HepG2 (cell line): ENCODE results near the gene ZNF839. TPM values are rescaled to one million over a fixed set of nuclear protein-coding genes. Genes with fewer than 3 reads are reported as not detected.

Experiments
- ATAC-seq: fragments of 200-7000 bp; cut with Tn5 transposase; 3 replicates; pipeline ENCODE4 v1.9.1; 2020; ENCODE audit warnings: mild to moderate bottlenecking, moderate library complexity
- BruUV-seq: library from RNA; stranded (reverse); fragments of 400-500 nt; replicated peaks from 2 replicates; lab custom pipeline; 2021; lab: Mats Ljungman, UMichigan
- CTCF ChIA-PET: fragments of 300-600 bp; formaldehyde crosslinking; extraction: SDS; loops from one replicate; lab custom pipeline; 2021; ENCODE audit warnings: low total read pairs, inconsistent platforms, low intra/inter-chr PET ratio; lab: Yijun Ruan, JAX
- POLR2A ChIA-PET: fragments of 350-600 bp; sonication (Branson Sonifier 250); formaldehyde crosslinking; loops from one replicate; lab custom pipeline; 2020; ENCODE audit warnings: antibody characterized with exemption, inconsistent platforms; lab: Yijun Ruan, JAX
- DNase-seq: peaks from one replicate; pipeline ENCODE4 v3.0.0-alpha.2; 2015; ENCODE audit warnings: low spot score
- FAIRE-seq: peaks from 3 replicates; lab custom pipeline; 2011; peaks lifted over from hg19 to GRCh38; lab: Jason Lieb, UNC
- H2AFZ ChIP-seq: one replicate; pipeline ENCODE4 v1.6.1; 2011; ENCODE audit warnings: low read length, inconsistent platforms
- H3K27ac ChIP-seq: fragments of 300-600 bp; 3 replicates; pipeline ENCODE4 v1.8.0; 2011; ENCODE audit warnings: mixed run types, mild to moderate bottlenecking, mixed read lengths, low read length, inconsistent platforms; ENCODE audit not compliant: insufficient read depth; ENCODE audit errors: extremely low read length
- H3K27me3 ChIP-seq, 2 experiments: fragments of 200-600 bp in 1 of 2; 2 replicates in 1 of 2; 3 replicates in 1 of 2; pipeline versions ENCODE4 v1.6.0 to v1.8.0; 2011; ENCODE audit warnings: low read length in 2 of 2, mild to moderate bottlenecking in 2 of 2, moderate library complexity in 2 of 2, inconsistent platforms in 1 of 2; ENCODE audit not compliant: insufficient read depth in 2 of 2, control insufficient read depth in 1 of 2
- H3K36me3 ChIP-seq, 2 experiments: fragments of 200-600 bp in 1 of 2; replicated peaks in 1 of 2; 2 replicates in 1 of 2; 3 replicates in 1 of 2; pipeline versions ENCODE4 v1.5.1 to v1.8.0; 2011; ENCODE audit warnings: low read length in 2 of 2, inconsistent platforms in 1 of 2; ENCODE audit not compliant: insufficient read depth in 2 of 2, control insufficient read depth in 1 of 2
- H3K4me1 ChIP-seq: 2 replicates; pipeline ENCODE4 v1.5.1; 2012; ENCODE audit warnings: low read length, inconsistent platforms; ENCODE audit not compliant: insufficient read depth
- H3K4me2 ChIP-seq: 2 replicates; pipeline ENCODE4 v1.6.0; 2011; ENCODE audit warnings: low read depth, low read length, inconsistent platforms
- H3K4me3 ChIP-seq, 3 experiments: fragments of 200-600 bp in 1 of 3; sonication (generic), shearing (Covaris generic) in 1 of 3; replicated peaks in 1 of 3; 2 replicates each; pipeline ENCODE4 v1.5.1; 2011 to 2016; ENCODE audit warnings: low read length in 3 of 3, inconsistent platforms in 2 of 3, low read depth in 2 of 3, mild to moderate bottlenecking in 2 of 3, control low read depth in 1 of 3, mixed read lengths in 1 of 3; ENCODE audit not compliant: insufficient read depth in 1 of 3
- H3K79me2 ChIP-seq: one replicate; pipeline ENCODE4 v1.6.1; 2011; ENCODE audit warnings: low read length, inconsistent platforms; ENCODE audit not compliant: insufficient read depth
- H3K9ac ChIP-seq: 2 replicates; pipeline ENCODE4 v1.6.0; 2011; ENCODE audit warnings: mild to moderate bottlenecking, low read depth, low read length, inconsistent platforms; ENCODE audit not compliant: insufficient read depth
- H3K9me3 ChIP-seq: 2 replicates; pipeline ENCODE4 v1.5.1; 2012; ENCODE audit warnings: mild to moderate bottlenecking, low read length
- H4K20me1 ChIP-seq: 2 replicates; pipeline ENCODE4 v1.6.0; 2011; ENCODE audit warnings: inconsistent platforms, mild to moderate bottlenecking, low read length, moderate library complexity; ENCODE audit not compliant: insufficient read depth
- HMG20B ChIP-seq: conservative IDR thresholded peaks from 2 replicates; pipeline ENCODE4 v1.6.1; 2016; ENCODE audit warnings: missing genetic modification reagents, missing compliant biosample characterization
- HOXA7 ChIP-seq: sonication (generic); formaldehyde crosslinking; IDR thresholded peaks from 2 replicates; pipeline ENCODE4 v1.8.1; 2022; ENCODE audit warnings: mild to moderate bottlenecking, missing genetic modification reagents, moderate library complexity
- KLF12 ChIP-seq: sonication (generic); formaldehyde crosslinking; IDR thresholded peaks from 2 replicates; pipeline ENCODE4 v1.4.0; 2020; ENCODE audit warnings: missing genetic modification reagents, borderline replicate concordance
- KLF16 ChIP-seq, 2 experiments: sonication (generic) in 1 of 2; formaldehyde crosslinking in 1 of 2; IDR thresholded peaks; 2 replicates each; pipeline versions ENCODE4 v1.6.1 to v1.8.0; 2016 to 2023; ENCODE audit warnings: missing genetic modification reagents in 2 of 2, missing compliant biosample characterization in 1 of 2
- MIER2 ChIP-seq: IDR thresholded peaks from 2 replicates; pipeline ENCODE4 v1.6.1; 2016; ENCODE audit warnings: missing biosample characterization, missing genetic modification reagents
- NFYC ChIP-seq: IDR thresholded peaks from 2 replicates; pipeline ENCODE4 v1.6.1; 2016; ENCODE audit warnings: missing genetic modification reagents, missing compliant biosample characterization
- SYNCRIP ChIP-seq: fragments of 200-400 bp; formaldehyde crosslinking; IDR thresholded peaks from 2 replicates; pipeline ENCODE4 v1.6.1; 2018; ENCODE audit warnings: mild to moderate bottlenecking, low read depth, low read length; ENCODE audit not compliant: insufficient read depth
- ZFP36 ChIP-seq: fragments of 150-350 bp; IDR thresholded peaks from 2 replicates; pipeline ENCODE4 v1.6.1; 2018; ENCODE audit warnings: borderline replicate concordance, low read length, low read depth; ENCODE audit not compliant: partially characterized antibody
- ZFP41 ChIP-seq: sonication (generic); formaldehyde crosslinking; IDR thresholded peaks from 2 replicates; pipeline ENCODE4 v1.4.0; 2020; ENCODE audit warnings: mild to moderate bottlenecking, missing genetic modification reagents, borderline replicate concordance
- ZNF337 ChIP-seq: sonication (generic); formaldehyde crosslinking; IDR thresholded peaks from 2 replicates; pipeline ENCODE4 v1.5.1; 2020; ENCODE audit warnings: missing genetic modification reagents, low read depth, mild to moderate bottlenecking, borderline replicate concordance
- ZNF672 ChIP-seq: sonication (generic); formaldehyde crosslinking; IDR thresholded peaks from 2 replicates; pipeline ENCODE4 v1.8.1; 2022; ENCODE audit warnings: missing genetic modification reagents
- WGBS: methylation state at CpG from one replicate; pipeline ENCODE4 v1.1.6; 2017; ENCODE audit warnings: low lambda C conversion rate; 5-methylcytosine and 5-hydroxymethylcytosine counted together
- in situ Hi-C: cut with HindIII; loops from 2 replicates; pipeline ENCODE4 v1.10.0; 2017; ENCODE audit warnings: low pct_unique_long_range_greater_than_20kb; ENCODE audit not compliant: extremely low pct_ligation_motif_present
- intact Hi-C: fragments of 100-400 bp; cut with micrococcal nuclease; formaldehyde crosslinking; loops from one replicate; pipeline ENCODE4 v1.10.0; 2022; ENCODE audit not compliant: unreplicated experiment
- polyA plus RNA-seq, 8 experiments: library from polyadenylated mRNA; depleted of rRNA in 3 of 8; stranded (reverse) in 7 of 8; unstranded in 1 of 8; fragments of >200 nt; fragmentation: Illumina TruSeq in 4 of 8; extraction: Trizol in 4 of 8; gene quantifications; 2 replicates each; pipeline versions ENCODE4 v1.2.1 to v1.2.3, GENCODE V29; 2011 to 2016; ENCODE audit warnings: low read depth in 4 of 8, missing spikeins in 1 of 8, mixed read lengths in 1 of 8; ENCODE audit not compliant: insufficient read depth in 1 of 8
- total RNA-seq, 5 experiments: library from RNA; depleted of rRNA; stranded (reverse); fragments of >200 nt; fragmentation: Illumina TruSeq; extraction: Trizol; gene quantifications; 2 replicates each; pipeline ENCODE4 v1.2.3, GENCODE V29; 2016; ENCODE audit warnings: low read depth in 1 of 5
- TF ChIP-seq, protein P1 (sequence below): sonication (generic); formaldehyde crosslinking; conservative IDR thresholded peaks from 2 replicates; pipeline ENCODE4 v1.8.1; 2023; ENCODE audit warnings: missing genetic modification reagents
- TF ChIP-seq, protein P2 (sequence below): sonication (generic); formaldehyde crosslinking; IDR thresholded peaks from 2 replicates; pipeline ENCODE4 v1.5.0; 2020; ENCODE audit warnings: mild to moderate bottlenecking, missing genetic modification reagents
- TF ChIP-seq, protein P3 (sequence below): sonication (generic); formaldehyde crosslinking; IDR thresholded peaks from 2 replicates; pipeline ENCODE4 v1.4.0; 2020; ENCODE audit warnings: missing genetic modification reagents, borderline replicate concordance
- TF ChIP-seq, protein P4 (sequence below): sonication (generic); formaldehyde crosslinking; IDR thresholded peaks from 2 replicates; pipeline ENCODE4 v1.4.0; 2020; ENCODE audit warnings: missing genetic modification reagents, mild to moderate bottlenecking, borderline replicate concordance
- TF ChIP-seq, protein P5 (sequence below): IDR thresholded peaks from 2 replicates; pipeline ENCODE4 v1.6.1; 2016
- TF ChIP-seq, protein P6 (sequence below): sonication (generic); formaldehyde crosslinking; IDR thresholded peaks from 2 replicates; pipeline ENCODE4 v1.5.0; 2020; ENCODE audit warnings: missing genetic modification reagents

Gene ZNF839
- total and polyA plus RNA-seq, 2 of the 13 experiments (the other 11 are each of a cell fraction or from before 2014, with no cell fraction given) = 11.1 to 12.8 TPM

DNA sequence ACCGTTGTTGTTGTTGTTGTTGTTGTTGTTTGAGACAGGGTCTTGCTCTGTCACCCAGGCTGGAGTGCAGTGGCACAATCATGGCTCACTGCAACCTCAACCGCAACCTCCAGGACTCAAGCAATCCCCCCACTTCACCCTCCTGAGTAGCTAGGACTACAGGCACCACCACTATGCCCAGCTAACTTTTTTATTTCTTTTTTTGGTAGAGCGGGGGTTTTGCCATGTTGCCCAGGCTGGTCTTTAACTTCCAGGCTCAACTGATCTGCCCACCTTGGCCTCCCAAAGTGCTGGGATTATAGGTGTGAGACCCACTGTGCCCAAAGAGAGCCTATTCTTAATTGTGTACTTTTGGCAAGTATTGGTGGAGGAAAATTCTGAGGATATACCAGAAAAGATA is 40.3 kb upstream of the ZNF839 start:
- H3K27ac ChIP-seq = no peak overlapping the region
- TF ChIP-seq HOXA7 (CRISPR knock-in tag) (no peak), ZFP36 (no peak), KLF12 (CRISPR knock-in tag) (no peak), KLF16 (CRISPR knock-in tag; IDR thresholded peaks at IDR 0.05) (no peak), NFYC (no peak), MIER2 (CRISPR knock-in tag) (no peak), ZFP41 (CRISPR knock-in tag) (no peak), ZNF337 (CRISPR knock-in tag) (no peak), SYNCRIP (no peak), HMG20B (CRISPR knock-in tag) (no peak), ZNF672 (CRISPR knock-in tag) (no peak)
- TF ChIP-seq, protein P1, sequence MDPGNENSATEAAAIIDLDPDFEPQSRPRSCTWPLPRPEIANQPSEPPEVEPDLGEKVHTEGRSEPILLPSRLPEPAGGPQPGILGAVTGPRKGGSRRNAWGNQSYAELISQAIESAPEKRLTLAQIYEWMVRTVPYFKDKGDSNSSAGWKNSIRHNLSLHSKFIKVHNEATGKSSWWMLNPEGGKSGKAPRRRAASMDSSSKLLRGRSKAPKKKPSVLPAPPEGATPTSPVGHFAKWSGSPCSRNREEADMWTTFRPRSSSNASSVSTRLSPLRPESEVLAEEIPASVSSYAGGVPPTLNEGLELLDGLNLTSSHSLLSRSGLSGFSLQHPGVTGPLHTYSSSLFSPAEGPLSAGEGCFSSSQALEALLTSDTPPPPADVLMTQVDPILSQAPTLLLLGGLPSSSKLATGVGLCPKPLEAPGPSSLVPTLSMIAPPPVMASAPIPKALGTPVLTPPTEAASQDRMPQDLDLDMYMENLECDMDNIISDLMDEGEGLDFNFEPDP (CRISPR knock-in tag) = no peak
- TF ChIP-seq, protein P2, sequence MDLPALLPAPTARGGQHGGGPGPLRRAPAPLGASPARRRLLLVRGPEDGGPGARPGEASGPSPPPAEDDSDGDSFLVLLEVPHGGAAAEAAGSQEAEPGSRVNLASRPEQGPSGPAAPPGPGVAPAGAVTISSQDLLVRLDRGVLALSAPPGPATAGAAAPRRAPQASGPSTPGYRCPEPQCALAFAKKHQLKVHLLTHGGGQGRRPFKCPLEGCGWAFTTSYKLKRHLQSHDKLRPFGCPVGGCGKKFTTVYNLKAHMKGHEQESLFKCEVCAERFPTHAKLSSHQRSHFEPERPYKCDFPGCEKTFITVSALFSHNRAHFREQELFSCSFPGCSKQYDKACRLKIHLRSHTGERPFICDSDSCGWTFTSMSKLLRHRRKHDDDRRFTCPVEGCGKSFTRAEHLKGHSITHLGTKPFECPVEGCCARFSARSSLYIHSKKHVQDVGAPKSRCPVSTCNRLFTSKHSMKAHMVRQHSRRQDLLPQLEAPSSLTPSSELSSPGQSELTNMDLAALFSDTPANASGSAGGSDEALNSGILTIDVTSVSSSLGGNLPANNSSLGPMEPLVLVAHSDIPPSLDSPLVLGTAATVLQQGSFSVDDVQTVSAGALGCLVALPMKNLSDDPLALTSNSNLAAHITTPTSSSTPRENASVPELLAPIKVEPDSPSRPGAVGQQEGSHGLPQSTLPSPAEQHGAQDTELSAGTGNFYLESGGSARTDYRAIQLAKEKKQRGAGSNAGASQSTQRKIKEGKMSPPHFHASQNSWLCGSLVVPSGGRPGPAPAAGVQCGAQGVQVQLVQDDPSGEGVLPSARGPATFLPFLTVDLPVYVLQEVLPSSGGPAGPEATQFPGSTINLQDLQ (CRISPR knock-in tag) = no peak
- TF ChIP-seq, protein P3, sequence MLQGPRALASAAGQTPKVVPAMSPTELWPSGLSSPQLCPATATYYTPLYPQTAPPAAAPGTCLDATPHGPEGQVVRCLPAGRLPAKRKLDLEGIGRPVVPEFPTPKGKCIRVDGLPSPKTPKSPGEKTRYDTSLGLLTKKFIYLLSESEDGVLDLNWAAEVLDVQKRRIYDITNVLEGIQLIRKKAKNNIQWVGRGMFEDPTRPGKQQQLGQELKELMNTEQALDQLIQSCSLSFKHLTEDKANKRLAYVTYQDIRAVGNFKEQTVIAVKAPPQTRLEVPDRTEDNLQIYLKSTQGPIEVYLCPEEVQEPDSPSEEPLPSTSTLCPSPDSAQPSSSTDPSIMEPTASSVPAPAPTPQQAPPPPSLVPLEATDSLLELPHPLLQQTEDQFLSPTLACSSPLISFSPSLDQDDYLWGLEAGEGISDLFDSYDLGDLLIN (CRISPR knock-in tag) = no peak
- TF ChIP-seq, protein P4, sequence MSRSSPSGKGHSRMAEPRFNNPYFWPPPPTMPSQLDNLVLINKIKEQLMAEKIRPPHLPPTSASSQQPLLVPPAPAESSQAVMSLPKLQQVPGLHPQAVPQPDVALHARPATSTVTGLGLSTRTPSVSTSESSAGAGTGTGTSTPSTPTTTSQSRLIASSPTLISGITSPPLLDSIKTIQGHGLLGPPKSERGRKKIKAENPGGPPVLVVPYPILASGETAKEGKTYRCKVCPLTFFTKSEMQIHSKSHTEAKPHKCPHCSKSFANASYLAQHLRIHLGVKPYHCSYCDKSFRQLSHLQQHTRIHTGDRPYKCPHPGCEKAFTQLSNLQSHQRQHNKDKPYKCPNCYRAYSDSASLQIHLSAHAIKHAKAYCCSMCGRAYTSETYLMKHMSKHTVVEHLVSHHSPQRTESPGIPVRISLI (CRISPR knock-in tag) = no peak
- TF ChIP-seq, protein P5, sequence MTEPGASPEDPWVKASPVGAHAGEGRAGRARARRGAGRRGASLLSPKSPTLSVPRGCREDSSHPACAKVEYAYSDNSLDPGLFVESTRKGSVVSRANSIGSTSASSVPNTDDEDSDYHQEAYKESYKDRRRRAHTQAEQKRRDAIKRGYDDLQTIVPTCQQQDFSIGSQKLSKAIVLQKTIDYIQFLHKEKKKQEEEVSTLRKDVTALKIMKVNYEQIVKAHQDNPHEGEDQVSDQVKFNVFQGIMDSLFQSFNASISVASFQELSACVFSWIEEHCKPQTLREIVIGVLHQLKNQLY = no peak
- TF ChIP-seq, protein P6, sequence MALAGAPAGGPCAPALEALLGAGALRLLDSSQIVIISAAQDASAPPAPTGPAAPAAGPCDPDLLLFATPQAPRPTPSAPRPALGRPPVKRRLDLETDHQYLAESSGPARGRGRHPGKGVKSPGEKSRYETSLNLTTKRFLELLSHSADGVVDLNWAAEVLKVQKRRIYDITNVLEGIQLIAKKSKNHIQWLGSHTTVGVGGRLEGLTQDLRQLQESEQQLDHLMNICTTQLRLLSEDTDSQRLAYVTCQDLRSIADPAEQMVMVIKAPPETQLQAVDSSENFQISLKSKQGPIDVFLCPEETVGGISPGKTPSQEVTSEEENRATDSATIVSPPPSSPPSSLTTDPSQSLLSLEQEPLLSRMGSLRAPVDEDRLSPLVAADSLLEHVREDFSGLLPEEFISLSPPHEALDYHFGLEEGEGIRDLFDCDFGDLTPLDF (CRISPR knock-in tag) = no peak
- ChIA-PET POLR2A (no interaction called here), CTCF (no interaction called here)
- H3K4me2 ChIP-seq = no peak overlapping the region
- ATAC-seq (no peak), FAIRE-seq (no peak), DNase-seq (no peak)
- intact Hi-C loops = no loop called here
- no TSS peak for BruUV-seq
- H3K9ac ChIP-seq = no peak overlapping the region
- 70% methylated on average over 3 of the region's 3 CpGs for WGBS
- H3K36me3 ChIP-seq = no peaks in the 10 kb centered on the region; a peak in 1 of 5 replicates
- H4K20me1 ChIP-seq = no peaks in the 10 kb centered on the region
- peaks cover 14% of the 10 kb centered on the region for H3K4me1 ChIP-seq
- H3K4me3 ChIP-seq = no peak overlapping the region
- no peaks in the 10 kb centered on the region for H3K79me2 ChIP-seq
- H3K9me3 ChIP-seq = no peaks in the 10 kb centered on the region
- no peak overlapping the region for H2AFZ ChIP-seq
- no peaks in the 10 kb centered on the region for H3K27me3 ChIP-seq
- in situ Hi-C loops = no loop called here
